ENCODE data around the gene UFSP2.
A peak's percentile ranks its signal among the peaks of the same experiment; 100 is the strongest.

Gene UFSP2

GRCh38 chr4:185425647-185426352, at the start of gene UFSP2:
TSS of gene UFSP2 (minus strand) at chr4:185425964. CDS start at chr4:185425868, 96 bp downstream.
- DNase-seq (ENCODE audit: low read depth): peak; percentile 53

GRCh38 chr4:185473247-185473646, 47.5 kb upstream of the UFSP2 start:
- DNase-seq (ENCODE audit: low read depth): no peak

GRCh38 chr4:185472103-185472542, 46.4 kb upstream of the UFSP2 start:
- DNase-seq (ENCODE audit: low read depth): no peak

- DNase-seq (ENCODE audit: low read depth): peak; percentile 17
Measured at GRCh38 chr4:185471235-185472102, 45.7 kb upstream of the UFSP2 start, which contains the start of gene CCDC110. TSS of gene CCDC110 (minus strand) at chr4:185471733. CDS start at chr4:185471683, 50 bp downstream.

GRCh38 chr4:185470501-185471195, 44.9 kb upstream of the UFSP2 start:
- no peak for DNase-seq (ENCODE audit: low read depth)

GRCh38 chr4:185469580-185470154, 43.9 kb upstream of the UFSP2 start:
- no peak for DNase-seq (ENCODE audit: low read depth)

GRCh38 chr4:185468999-185469398, 43.2 kb upstream of the UFSP2 start:
- DNase-seq (ENCODE audit: low read depth): no peak

GRCh38 chr4:185467991-185468390, 42.2 kb upstream of the UFSP2 start:
- no peak for DNase-seq (ENCODE audit: low read depth)

- no peak for DNase-seq (ENCODE audit: low read depth)
Measured at GRCh38 chr4:185467101-185467500, 41.3 kb upstream of the UFSP2 start.

- DNase-seq (ENCODE audit: low read depth): no peak
Measured at GRCh38 chr4:185465707-185466106, 39.9 kb upstream of the UFSP2 start.

GRCh38 chr4:185464887-185465286, 39.1 kb upstream of the UFSP2 start:
- no peak for DNase-seq (ENCODE audit: low read depth)

GRCh38 chr4:185464183-185464582, 38.4 kb upstream of the UFSP2 start:
- DNase-seq (ENCODE audit: low read depth): no peak

GRCh38 chr4:185463541-185463940, 37.8 kb upstream of the UFSP2 start:
- no peak for DNase-seq (ENCODE audit: low read depth)

- DNase-seq (ENCODE audit: low read depth): no peak
Measured at GRCh38 chr4:185461565-185461964, 35.8 kb upstream of the UFSP2 start.

- no peak for DNase-seq (ENCODE audit: low read depth)
Measured at GRCh38 chr4:185457136-185457535, 31.4 kb upstream of the UFSP2 start.

GRCh38 chr4:185456131-185456530, 30.4 kb upstream of the UFSP2 start:
- DNase-seq (ENCODE audit: low read depth): no peak

GRCh38 chr4:185445209-185445608, 19.4 kb upstream of the UFSP2 start:
- DNase-seq (ENCODE audit: low read depth): no peak

GRCh38 chr4:185441479-185441878, 15.7 kb upstream of the UFSP2 start:
- DNase-seq (ENCODE audit: low read depth): no peak

GRCh38 chr4:185437809-185438208, 12.0 kb upstream of the UFSP2 start:
- DNase-seq (ENCODE audit: low read depth): no peak

- DNase-seq (ENCODE audit: low read depth): no peak
Measured at GRCh38 chr4:185435466-185435865, 9.7 kb upstream of the UFSP2 start.

- DNase-seq (ENCODE audit: low read depth): no peak
Measured at GRCh38 chr4:185429660-185430059, 3.9 kb upstream of the UFSP2 start.
